ENCODE measurements around the gene CCDC57. TPM values are rescaled to one million over a fixed set of nuclear protein-coding genes. Genes with fewer than 3 reads are reported as not detected.

CCDC57 gene
- total and polyA plus RNA-seq, 8 donors: 43.9 to 166 (median 75.4) TPM

- intact Hi-C loops (cut with DNase I; ENCODE audit: low total_unique reads): no loop called here
- 17 to 30% (median 28%) methylated on average over 4 to 9 of the region's 9 CpGs for WGBS, 5 donors
- H3K27me3 ChIP-seq: no peaks in the 10 kb centered on the region
- no peaks in the 10 kb centered on the region for H3K9me3 ChIP-seq
- peak overlapping the region; percentile 86 to 98 (median 91) for H3K27ac ChIP-seq
- H3K4me1 ChIP-seq: peaks cover 52 to 67% (median 60%) of the 10 kb centered on the region in 4 donors
- peak overlapping the region in 3 of 4 donors; percentile 22 to 32 (median 23) for H3K4me3 ChIP-seq
- TF ChIP-seq EP300 (IDR thresholded peaks at IDR 0.05): no peak
- TF ChIP-seq, protein P1, sequence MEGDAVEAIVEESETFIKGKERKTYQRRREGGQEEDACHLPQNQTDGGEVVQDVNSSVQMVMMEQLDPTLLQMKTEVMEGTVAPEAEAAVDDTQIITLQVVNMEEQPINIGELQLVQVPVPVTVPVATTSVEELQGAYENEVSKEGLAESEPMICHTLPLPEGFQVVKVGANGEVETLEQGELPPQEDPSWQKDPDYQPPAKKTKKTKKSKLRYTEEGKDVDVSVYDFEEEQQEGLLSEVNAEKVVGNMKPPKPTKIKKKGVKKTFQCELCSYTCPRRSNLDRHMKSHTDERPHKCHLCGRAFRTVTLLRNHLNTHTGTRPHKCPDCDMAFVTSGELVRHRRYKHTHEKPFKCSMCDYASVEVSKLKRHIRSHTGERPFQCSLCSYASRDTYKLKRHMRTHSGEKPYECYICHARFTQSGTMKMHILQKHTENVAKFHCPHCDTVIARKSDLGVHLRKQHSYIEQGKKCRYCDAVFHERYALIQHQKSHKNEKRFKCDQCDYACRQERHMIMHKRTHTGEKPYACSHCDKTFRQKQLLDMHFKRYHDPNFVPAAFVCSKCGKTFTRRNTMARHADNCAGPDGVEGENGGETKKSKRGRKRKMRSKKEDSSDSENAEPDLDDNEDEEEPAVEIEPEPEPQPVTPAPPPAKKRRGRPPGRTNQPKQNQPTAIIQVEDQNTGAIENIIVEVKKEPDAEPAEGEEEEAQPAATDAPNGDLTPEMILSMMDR (IDR thresholded peaks at IDR 0.05): peak in 1 of 7 experiments; percentile 2
- peak in 1 of 2 donors; percentile 83 for DNase-seq
- peaks cover 0 to 7% (median 2%) of the 10 kb centered on the region in 4 donors for H3K36me3 ChIP-seq
Measured at GRCh38 chr17:82106688-82107305, 105.8 kb downstream of the CCDC57 start.

- peaks cover 0 to 6% (median 0%) of the 10 kb centered on the region in 4 donors for H3K36me3 ChIP-seq
- WGBS, 5 donors: 15 to 32% (median 21%) methylated on average over 18 to 24 of the region's 24 CpGs
- TF ChIP-seq POLR2A (IDR thresholded peaks at IDR 0.05): peak in 2 of 4 donors; percentile 22 to 35
- peak in 2 of 3 donors; percentile 62 to 84 for TF ChIP-seq POLR2AphosphoS5 (IDR thresholded peaks at IDR 0.05)
- TF ChIP-seq EP300 (IDR thresholded peaks at IDR 0.05): no peak
- TF ChIP-seq, protein P1 (IDR thresholded peaks at IDR 0.05): peak in 5 of 7 experiments; percentile 12 to 63 (median 49)
- H3K27me3 ChIP-seq: no peaks in the 10 kb centered on the region
- no peaks in the 10 kb centered on the region for H3K9me3 ChIP-seq
- DNase-seq: peak; percentile 83 to 87
- intact Hi-C loops (cut with DNase I; ENCODE audit: low total_unique reads): no loop called here
- peak overlapping the region; percentile 86 to 98 (median 91) for H3K27ac ChIP-seq
- peaks cover 59 to 75% (median 67%) of the 10 kb centered on the region in 4 donors for H3K4me1 ChIP-seq
- H3K4me3 ChIP-seq: peak overlapping the region; percentile 19 to 32 (median 22)
Measured at GRCh38 chr17:82105882-82106687, 106.6 kb downstream of the CCDC57 start.

- WGBS, 5 donors: 67 to 77% (median 70%) methylated on average over 10 to 13 of the region's 13 CpGs
- TF ChIP-seq EP300 (IDR thresholded peaks at IDR 0.05) (no peak), POLR2AphosphoS5 (IDR thresholded peaks at IDR 0.05) (no peak), POLR2A (IDR thresholded peaks at IDR 0.05) (no peak)
- TF ChIP-seq, protein P1 (IDR thresholded peaks at IDR 0.05): no peak
- intact Hi-C loops (cut with DNase I; ENCODE audit: low total_unique reads): no loop called here
- peaks cover 0 to 6% (median 0%) of the 10 kb centered on the region in 4 donors for H3K36me3 ChIP-seq
- peak overlapping the region; percentile 19 to 32 (median 22) for H3K4me3 ChIP-seq
- no peaks in the 10 kb centered on the region for H3K27me3 ChIP-seq
- peaks cover 62 to 81% (median 72%) of the 10 kb centered on the region in 4 donors for H3K4me1 ChIP-seq
- no peaks in the 10 kb centered on the region for H3K9me3 ChIP-seq
- DNase-seq: no peak
- H3K27ac ChIP-seq: peak overlapping the region; percentile 86 to 98 (median 91)
Measured at GRCh38 chr17:82105417-82105881, 107.2 kb downstream of the CCDC57 start.

GRCh38 chr17:82104797-82105416 lies 107.7 kb downstream of the CCDC57 start:
- H3K4me1 ChIP-seq: peaks cover 68 to 84% (median 76%) of the 10 kb centered on the region in 4 donors

More at GRCh38 chr17:82104797-82105416, 107.7 kb downstream of the CCDC57 start:
- Histone ChIP-seq H3K36me3 (peaks cover 0 to 6% (median 0%) of the 10 kb centered on the region in 4 donors), H3K9me3 (no peaks in the 10 kb centered on the region), H3K27me3 (no peaks in the 10 kb centered on the region), H3K4me3 (no peak overlapping the region), H3K27ac (peak overlapping the region; percentile 86 to 98 (median 91))
- 83 to 97% (median 89%) methylated on average over 6 to 11 of the region's 11 CpGs for WGBS, 5 donors
- intact Hi-C loops (cut with DNase I; ENCODE audit: low total_unique reads): no loop called here
- TF ChIP-seq POLR2A (IDR thresholded peaks at IDR 0.05) (no peak), EP300 (IDR thresholded peaks at IDR 0.05) (no peak)
- no peak for DNase-seq

Data from stomach (tissue), 9 donors.